Activated B cell treated with CpG ODN at 0.5 μM for 24 hours (primary cell): Measurements from ENCODE around the gene PDGFD. TPM values are rescaled to one million over a fixed set of nuclear protein-coding genes. Genes with fewer than 3 reads are reported as not detected.

ENCODE experiments used
- ATAC-seq: fragments of 200-7000 bp; cut with Tn5 transposase; one replicate; pipeline ENCODE4 v1.10.0; 2021; ENCODE audit warnings: low read depth, mild to moderate bottlenecking, moderate library complexity
- CTCF ChIA-PET: fragments of 350-600 bp; sonication (Branson Sonifier 250); formaldehyde crosslinking; loops from one replicate; lab custom pipeline; 2021; ENCODE audit warnings: antibody characterized with exemption; lab: Charles Lee
- POLR2A ChIA-PET: fragments of 350-600 bp; sonication (Branson Sonifier 250); formaldehyde crosslinking; loops from one replicate; lab custom pipeline; 2021; ENCODE audit warnings: antibody characterized with exemption; lab: Charles Lee
- DNase-seq: peaks from one replicate; pipeline ENCODE4 v3.0.0; 2022
- H3K27ac Mint-ChIP-seq: one replicate; pipeline ENCODE4 v1.8.0; 2020; ENCODE audit warnings: mixed read lengths
- H3K27me3 Mint-ChIP-seq: one replicate; pipeline ENCODE4 v1.8.0; 2021; ENCODE audit warnings: mixed read lengths
- H3K36me3 Mint-ChIP-seq: one replicate; pipeline ENCODE4 v1.8.0; 2021; ENCODE audit warnings: low read depth, mixed read lengths
- H3K4me1 Mint-ChIP-seq: one replicate; pipeline ENCODE4 v1.8.0; 2021; ENCODE audit warnings: mixed read lengths
- H3K4me3 Mint-ChIP-seq: one replicate; pipeline ENCODE4 v1.8.0; 2020; ENCODE audit warnings: mild to moderate bottlenecking, mixed read lengths
- H3K9me3 Mint-ChIP-seq: one replicate; pipeline ENCODE4 v1.8.0; 2020; ENCODE audit warnings: mixed read lengths
- intact Hi-C: fragments of 100-400 bp; cut with micrococcal nuclease; formaldehyde crosslinking; loops from one replicate; pipeline ENCODE4 v1.15.1; 2024
- total RNA-seq: library from RNA; stranded (reverse); gene quantifications from 2 replicates; pipeline ENCODE4 v1.2.3, GENCODE V29; 2022
- TF ChIP-seq, protein P1 (sequence below): fragments of 200-600 bp; IDR thresholded peaks from one replicate; pipeline ENCODE4 v1.8.0; 2022; ENCODE audit warnings: antibody characterized with exemption, mild to moderate bottlenecking

Gene PDGFD
- total RNA-seq, 1 donor from 2014 or later = 0.53 TPM

DNA sequence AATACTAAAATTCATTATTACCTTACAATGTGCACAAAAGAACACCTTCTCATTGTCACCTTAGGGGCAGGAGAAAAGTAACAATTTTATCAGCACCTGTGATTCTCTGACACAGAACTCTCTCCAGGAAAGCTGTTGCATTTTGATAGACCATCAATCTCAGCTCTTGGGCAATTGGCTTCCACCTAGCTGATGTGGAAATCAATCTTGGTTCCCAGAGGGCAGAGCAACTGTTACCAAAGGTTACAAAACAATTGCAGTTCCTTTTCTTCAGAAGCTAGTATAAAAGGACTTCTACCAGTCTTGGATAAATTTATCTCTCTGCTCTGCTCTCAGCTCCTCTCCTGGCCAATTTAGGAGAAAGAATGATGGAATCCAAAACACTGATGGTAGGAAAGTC is 285.3 kb downstream of the PDGFD start:
- Mint-ChIP-seq H3K36me3 (no peaks in the 10 kb centered on the region), H3K4me1 (peaks cover 10% of the 10 kb centered on the region), H3K27me3 (no peaks in the 10 kb centered on the region), H3K4me3 (no peak overlapping the region), H3K27ac (no peak overlapping the region), H3K9me3 (no peaks in the 10 kb centered on the region)
- CTCF ChIA-PET = no interaction called here
- intact Hi-C loops = no loop called here
- DNase-seq (no peak), ATAC-seq (no peak)
- POLR2A ChIA-PET = no interaction called here
- TF ChIP-seq, protein P1, sequence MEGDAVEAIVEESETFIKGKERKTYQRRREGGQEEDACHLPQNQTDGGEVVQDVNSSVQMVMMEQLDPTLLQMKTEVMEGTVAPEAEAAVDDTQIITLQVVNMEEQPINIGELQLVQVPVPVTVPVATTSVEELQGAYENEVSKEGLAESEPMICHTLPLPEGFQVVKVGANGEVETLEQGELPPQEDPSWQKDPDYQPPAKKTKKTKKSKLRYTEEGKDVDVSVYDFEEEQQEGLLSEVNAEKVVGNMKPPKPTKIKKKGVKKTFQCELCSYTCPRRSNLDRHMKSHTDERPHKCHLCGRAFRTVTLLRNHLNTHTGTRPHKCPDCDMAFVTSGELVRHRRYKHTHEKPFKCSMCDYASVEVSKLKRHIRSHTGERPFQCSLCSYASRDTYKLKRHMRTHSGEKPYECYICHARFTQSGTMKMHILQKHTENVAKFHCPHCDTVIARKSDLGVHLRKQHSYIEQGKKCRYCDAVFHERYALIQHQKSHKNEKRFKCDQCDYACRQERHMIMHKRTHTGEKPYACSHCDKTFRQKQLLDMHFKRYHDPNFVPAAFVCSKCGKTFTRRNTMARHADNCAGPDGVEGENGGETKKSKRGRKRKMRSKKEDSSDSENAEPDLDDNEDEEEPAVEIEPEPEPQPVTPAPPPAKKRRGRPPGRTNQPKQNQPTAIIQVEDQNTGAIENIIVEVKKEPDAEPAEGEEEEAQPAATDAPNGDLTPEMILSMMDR = no peak

DNA sequence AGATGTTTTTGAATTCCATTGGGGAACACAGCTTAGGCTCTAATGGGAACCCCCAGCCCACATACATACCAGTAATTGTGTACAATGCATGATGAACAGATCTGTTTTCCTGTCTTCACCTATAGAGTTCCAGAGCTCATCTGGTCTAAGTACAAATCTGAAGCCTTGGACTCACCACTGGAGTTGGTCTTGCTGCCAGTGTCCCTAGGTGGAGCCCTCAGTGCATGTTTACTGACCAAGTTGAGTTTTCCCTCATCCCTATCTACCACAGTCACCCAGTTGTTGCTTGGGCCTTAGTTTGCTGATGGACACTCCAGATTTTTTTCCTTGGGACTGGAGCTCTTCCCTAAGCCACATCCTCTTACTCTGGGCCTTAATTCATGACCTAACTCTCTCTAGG is 286.7 kb downstream of the PDGFD start:
- Mint-ChIP-seq H3K9me3 (no peaks in the 10 kb centered on the region), H3K27ac (no peak overlapping the region), H3K27me3 (no peaks in the 10 kb centered on the region), H3K36me3 (no peaks in the 10 kb centered on the region), H3K4me1 (peaks cover 10% of the 10 kb centered on the region), H3K4me3 (no peak overlapping the region)
- TF ChIP-seq, protein P1 = no peak
- POLR2A ChIA-PET = no interaction called here
- intact Hi-C loops = no loop called here
- DNase-seq (no peak), ATAC-seq (no peak)
- CTCF ChIA-PET = no interaction called here

GRCh38 chr11:103875855-103876510 is 288.0 kb downstream of the PDGFD start:
- intact Hi-C loops = no loop called here
- H3K4me1 Mint-ChIP-seq = peaks cover 10% of the 10 kb centered on the region
- TF ChIP-seq, protein P1 = no peak
- ChIA-PET POLR2A (no interaction called here), CTCF (no interaction called here)
- ATAC-seq (no peak), DNase-seq (no peak)
- no peak overlapping the region for H3K27ac Mint-ChIP-seq
- no peak overlapping the region for H3K4me3 Mint-ChIP-seq
- no peaks in the 10 kb centered on the region for H3K9me3 Mint-ChIP-seq
- H3K36me3 Mint-ChIP-seq = no peaks in the 10 kb centered on the region
- H3K27me3 Mint-ChIP-seq = peaks cover 5% of the 10 kb centered on the region

- ATAC-seq = no peak
- TF ChIP-seq, protein P1 = no peak
- ChIA-PET CTCF (no interaction called here), POLR2A (no interaction called here)
- Mint-ChIP-seq H3K27ac (no peak overlapping the region), H3K4me3 (no peak overlapping the region), H3K27me3 (peaks cover 9% of the 10 kb centered on the region), H3K9me3 (no peaks in the 10 kb centered on the region), H3K36me3 (no peaks in the 10 kb centered on the region), H3K4me1 (peaks cover 10% of the 10 kb centered on the region)
- intact Hi-C loops = no loop called here
- no peak for DNase-seq
Measured at GRCh38 chr11:103872748-103873147, 291.2 kb downstream of the PDGFD start.

GRCh38 chr11:103871923-103872551 is 291.9 kb downstream of the PDGFD start:
- Mint-ChIP-seq H3K27ac (no peak overlapping the region), H3K9me3 (no peaks in the 10 kb centered on the region), H3K4me1 (peaks cover 10% of the 10 kb centered on the region), H3K36me3 (no peaks in the 10 kb centered on the region), H3K27me3 (peaks cover 9% of the 10 kb centered on the region), H3K4me3 (no peak overlapping the region)
- POLR2A ChIA-PET = interaction anchor here (0.6 kb wide), 2 partner anchors 9 to 1612 kb away, joined by 3 to 4 read pairs; no protein-coding TSS in a partner anchor
- TF ChIP-seq, protein P1 = no peak
- DNase-seq (no peak), ATAC-seq (no peak)
- CTCF ChIA-PET = no interaction called here
- intact Hi-C loops = no loop called here
